Tibial artery (tissue), 4 donors: ENCODE data around the gene METTL25B.

Experiments used
- DNase-seq, 2 donors: peaks; one replicate each; pipeline ENCODE4 v3.0.0-alpha.2; 2019
- H3K27ac ChIP-seq, 2 donors: fragments of 200-600 bp; sonication (generic) in 1 of 2; 1 replicate in 1 of 2; 2 replicates in 1 of 2; pipeline ENCODE4 v1.5.1; 2018 to 2019; ENCODE audit warnings: mild to moderate bottlenecking in 1 of 2
- H3K27me3 ChIP-seq, 2 donors: fragments of 200-600 bp; sonication (generic) in 1 of 2; one replicate each; pipeline versions ENCODE4 v1.5.1 to v1.6.0; 2016 to 2019
- H3K36me3 ChIP-seq, 3 donors: fragments of 200-600 bp; sonication (generic) in 2 of 3; one replicate each; pipeline ENCODE4 v1.5.1; 2016 to 2019; ENCODE audit warnings: mild to moderate bottlenecking in 2 of 3
- H3K4me1 ChIP-seq, 4 donors: fragments of 200-600 bp; sonication (generic) in 2 of 4; 1 replicate in 3 of 4; 2 replicates in 1 of 4; pipeline ENCODE4 v1.5.1; 2016 to 2019
- H3K4me3 ChIP-seq, 2 donors: fragments of 200-600 bp; sonication (generic) in 1 of 2; 1 replicate in 1 of 2; 2 replicates in 1 of 2; pipeline ENCODE4 v1.5.1; 2018 to 2019; ENCODE audit warnings: mild to moderate bottlenecking in 2 of 2
- H3K9me3 ChIP-seq, 3 donors: fragments of 200-600 bp; sonication (generic) in 1 of 3; one replicate each; pipeline ENCODE4 v1.5.1; 2016 to 2019
- intact Hi-C: fragments of 100-400 bp; cut with DNase I; formaldehyde crosslinking; loops from one replicate; pipeline ENCODE4 v1.15.0; 2023; ENCODE audit warnings: low total_unique reads
- TF ChIP-seq, protein P1 (sequence below), 2 experiments: fragments of 200-600 bp in 1 of 2; fragments of 450-650 bp in 1 of 2; IDR thresholded peaks; one replicate each; pipeline ENCODE4 v1.5.1; 2017 to 2019; ENCODE audit warnings: antibody characterized with exemption in 2 of 2, mild to moderate bottlenecking in 1 of 2, moderate library complexity in 1 of 2

The METTL25B gene

DNA sequence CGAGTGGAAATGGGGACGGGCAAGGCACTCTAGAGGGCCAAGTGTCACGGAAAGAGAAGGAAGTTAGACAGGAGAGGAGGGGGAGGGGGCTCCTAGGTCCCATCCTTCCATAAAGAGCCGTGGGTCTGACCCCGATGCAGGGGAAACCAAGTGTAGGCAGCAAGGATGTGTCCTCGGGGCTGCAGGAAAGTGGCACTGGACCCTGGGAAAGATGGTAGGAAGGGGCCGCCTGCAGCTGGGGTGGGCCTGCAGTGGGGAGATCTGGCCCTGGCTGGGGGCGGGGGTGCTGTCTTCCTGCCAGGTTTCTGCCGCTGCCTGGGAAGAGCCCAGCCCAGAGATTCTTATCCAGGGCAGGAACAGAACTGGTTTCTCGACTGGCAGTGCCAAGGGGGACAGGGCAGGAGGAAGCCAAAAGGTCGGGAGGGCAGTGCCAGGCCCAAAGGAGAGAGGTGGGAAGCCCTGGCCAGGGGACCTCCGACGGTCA is 35.8 kb upstream of the METTL25B start:
- Histone ChIP-seq H3K27me3 (peaks cover 3 to 63% of the 10 kb centered on the region in 2 donors), H3K27ac (no peak overlapping the region), H3K4me1 (peaks cover 0 to 46% (median 11%) of the 10 kb centered on the region in 4 donors), H3K4me3 (no peak overlapping the region), H3K36me3 (no peaks in the 10 kb centered on the region), H3K9me3 (no peaks in the 10 kb centered on the region)
- intact Hi-C loops = loop anchor here (2.0 kb wide), 1 partner anchor 32 kb away; no protein-coding TSS in a partner anchor
- TF ChIP-seq, protein P1, sequence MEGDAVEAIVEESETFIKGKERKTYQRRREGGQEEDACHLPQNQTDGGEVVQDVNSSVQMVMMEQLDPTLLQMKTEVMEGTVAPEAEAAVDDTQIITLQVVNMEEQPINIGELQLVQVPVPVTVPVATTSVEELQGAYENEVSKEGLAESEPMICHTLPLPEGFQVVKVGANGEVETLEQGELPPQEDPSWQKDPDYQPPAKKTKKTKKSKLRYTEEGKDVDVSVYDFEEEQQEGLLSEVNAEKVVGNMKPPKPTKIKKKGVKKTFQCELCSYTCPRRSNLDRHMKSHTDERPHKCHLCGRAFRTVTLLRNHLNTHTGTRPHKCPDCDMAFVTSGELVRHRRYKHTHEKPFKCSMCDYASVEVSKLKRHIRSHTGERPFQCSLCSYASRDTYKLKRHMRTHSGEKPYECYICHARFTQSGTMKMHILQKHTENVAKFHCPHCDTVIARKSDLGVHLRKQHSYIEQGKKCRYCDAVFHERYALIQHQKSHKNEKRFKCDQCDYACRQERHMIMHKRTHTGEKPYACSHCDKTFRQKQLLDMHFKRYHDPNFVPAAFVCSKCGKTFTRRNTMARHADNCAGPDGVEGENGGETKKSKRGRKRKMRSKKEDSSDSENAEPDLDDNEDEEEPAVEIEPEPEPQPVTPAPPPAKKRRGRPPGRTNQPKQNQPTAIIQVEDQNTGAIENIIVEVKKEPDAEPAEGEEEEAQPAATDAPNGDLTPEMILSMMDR (IDR thresholded peaks at IDR 0.05) = no peak
- no peak for DNase-seq

DNA sequence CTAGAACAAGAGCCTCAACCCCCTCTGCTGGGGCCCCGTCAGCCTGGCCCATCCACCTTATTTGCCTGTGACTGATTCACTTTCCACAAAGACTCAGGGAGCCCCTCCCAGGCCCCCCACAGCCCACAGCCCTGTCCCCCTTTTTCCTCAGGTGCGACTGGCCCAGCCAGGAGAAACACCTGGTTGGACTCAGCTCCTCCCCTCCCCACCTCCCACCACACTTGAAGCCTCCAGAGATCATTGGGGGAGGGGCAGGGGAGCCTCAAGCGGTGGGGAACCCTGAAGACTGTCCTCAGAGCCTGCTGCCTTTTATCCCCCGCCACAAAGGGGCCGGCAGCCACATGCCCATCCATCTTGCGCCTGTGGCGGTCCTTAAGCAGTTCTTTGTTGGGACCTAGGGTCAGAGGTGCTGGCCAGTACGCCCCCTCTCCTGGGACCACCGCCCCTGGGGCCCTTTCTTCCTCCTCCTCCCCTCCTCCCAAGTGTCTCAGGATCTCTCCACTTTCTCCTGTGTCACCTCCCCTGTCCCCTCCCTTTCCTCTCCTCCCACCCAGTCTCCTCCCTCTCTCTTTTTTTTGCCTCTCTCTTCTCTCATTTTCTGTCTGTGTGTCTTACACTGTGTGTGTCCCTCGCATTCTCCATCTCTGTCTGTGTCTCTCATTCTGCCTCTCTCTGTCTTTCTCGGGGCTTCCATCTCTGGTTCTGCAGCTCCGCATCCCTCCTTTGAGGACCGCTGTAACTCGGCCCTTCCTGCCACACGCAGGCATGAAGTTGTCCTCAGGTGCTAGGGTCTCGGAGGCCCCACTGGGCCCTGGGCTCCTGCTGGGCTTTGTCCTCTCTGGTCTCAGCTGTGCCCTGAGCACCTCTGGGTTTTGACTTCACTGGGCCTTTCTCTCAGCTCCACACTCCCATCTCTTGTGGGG is 35.1 kb upstream of the METTL25B start:
- intact Hi-C loops = loop anchor here (2.0 kb wide), 1 partner anchor 32 kb away; no protein-coding TSS in a partner anchor
- H3K9me3 ChIP-seq = no peaks in the 10 kb centered on the region
- H3K27me3 ChIP-seq = peaks cover 3 to 66% of the 10 kb centered on the region in 2 donors
- H3K36me3 ChIP-seq = no peaks in the 10 kb centered on the region
- TF ChIP-seq, protein P1 (IDR thresholded peaks at IDR 0.05) = no peak
- H3K27ac ChIP-seq = no peak overlapping the region
- no peak overlapping the region for H3K4me3 ChIP-seq
- no peak for DNase-seq
- peaks cover 0 to 48% (median 11%) of the 10 kb centered on the region in 4 donors for H3K4me1 ChIP-seq

DNA sequence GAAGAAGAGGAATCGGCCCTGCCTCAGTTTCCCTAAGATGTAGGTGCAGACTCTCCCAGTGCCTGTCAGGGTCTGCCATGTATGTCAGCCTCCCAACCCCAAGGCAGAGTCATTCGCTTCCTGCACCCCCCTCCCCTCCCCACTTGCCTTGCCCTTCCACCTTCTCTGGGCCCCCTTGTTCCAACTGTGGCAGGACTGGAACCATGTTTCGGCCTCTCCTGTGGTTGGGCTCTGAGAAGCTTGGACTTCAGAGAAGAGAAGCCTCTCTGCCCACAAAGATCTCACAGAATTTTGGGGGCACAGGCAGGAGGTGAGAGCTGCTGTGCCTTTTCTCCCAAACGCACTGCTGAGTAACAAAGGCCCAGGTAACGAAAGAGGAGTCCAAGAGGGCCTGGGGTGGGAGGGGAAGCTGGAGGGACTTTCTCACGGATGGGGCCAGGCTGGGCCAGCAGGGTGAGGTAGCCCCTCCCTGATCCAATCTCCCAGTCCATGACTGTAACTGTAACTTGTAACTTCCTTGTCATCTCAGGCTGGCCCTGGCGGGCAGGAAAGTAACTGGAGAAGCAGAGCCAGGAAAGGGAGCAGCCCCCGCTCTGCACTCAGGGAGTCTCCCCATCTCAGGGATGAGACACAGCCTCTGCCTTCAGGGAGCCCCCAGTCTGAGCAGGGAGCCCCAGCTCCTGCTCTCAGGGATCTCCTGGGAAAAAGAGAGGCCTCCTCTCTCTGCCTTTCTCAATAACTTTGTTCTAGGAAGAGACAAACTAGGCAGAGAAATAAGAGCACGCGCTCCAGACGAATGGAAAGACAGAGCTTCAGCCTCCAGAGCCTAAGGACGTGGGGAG is 34.2 kb upstream of the METTL25B start:
- TF ChIP-seq, protein P1 (IDR thresholded peaks at IDR 0.05) = no peak
- DNase-seq = no peak
- Histone ChIP-seq H3K36me3 (no peaks in the 10 kb centered on the region), H3K27me3 (peaks cover 3 to 69% of the 10 kb centered on the region in 2 donors), H3K4me1 (peaks cover 0 to 45% (median 9%) of the 10 kb centered on the region in 4 donors), H3K9me3 (no peaks in the 10 kb centered on the region), H3K4me3 (no peak overlapping the region), H3K27ac (no peak overlapping the region)
- intact Hi-C loops = loop anchor here (2.0 kb wide), 1 partner anchor 31 kb away; no protein-coding TSS in a partner anchor

DNA sequence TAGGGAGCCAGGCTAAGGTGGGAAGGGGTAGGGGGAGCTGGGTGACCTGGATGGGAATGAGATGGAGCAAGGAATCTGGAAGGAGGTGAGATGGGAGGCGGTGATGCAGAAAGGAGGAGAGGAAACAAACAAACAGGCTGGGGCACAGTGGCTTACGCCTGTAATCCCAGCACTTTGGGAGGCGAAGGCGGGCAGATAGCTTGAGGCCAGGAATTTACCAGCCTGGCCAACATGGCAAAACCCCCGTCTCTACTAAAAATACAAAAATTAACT is 33.6 kb upstream of the METTL25B start:
- intact Hi-C loops = no loop called here
- Histone ChIP-seq H3K9me3 (no peaks in the 10 kb centered on the region), H3K4me1 (peaks cover 0 to 39% (median 3%) of the 10 kb centered on the region in 4 donors), H3K36me3 (peaks cover 0 to 5% (median 0%) of the 10 kb centered on the region in 3 donors), H3K27ac (no peak overlapping the region), H3K27me3 (peaks cover 3 to 71% of the 10 kb centered on the region in 2 donors), H3K4me3 (no peak overlapping the region)
- no peak for DNase-seq
- TF ChIP-seq, protein P1 (IDR thresholded peaks at IDR 0.05) = no peak

DNA sequence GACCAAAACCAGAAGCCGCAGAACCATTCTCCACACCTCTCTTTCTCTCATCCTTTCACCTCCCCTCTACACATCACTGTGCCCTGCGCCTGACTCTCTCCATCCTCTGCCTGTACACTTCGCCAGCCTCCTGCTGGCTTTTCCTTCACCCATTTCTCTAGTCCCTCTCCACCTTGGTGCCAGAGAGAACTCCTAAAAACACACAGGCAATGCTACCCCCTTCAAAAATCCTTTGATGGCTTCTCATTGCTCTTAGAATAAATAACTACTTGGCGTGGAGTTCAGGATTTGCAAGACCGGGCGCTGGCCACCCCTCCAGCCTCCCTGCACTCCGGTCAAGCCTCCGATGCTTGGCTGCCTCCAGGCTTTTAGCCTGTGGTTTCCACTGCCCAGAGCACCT is 31.5 kb upstream of the METTL25B start:
- no peaks in the 10 kb centered on the region for H3K9me3 ChIP-seq
- H3K36me3 ChIP-seq = peaks cover 0 to 14% (median 0%) of the 10 kb centered on the region in 3 donors
- H3K27ac ChIP-seq = no peak overlapping the region
- peaks cover 0 to 24% (median 0%) of the 10 kb centered on the region in 4 donors for H3K4me1 ChIP-seq
- no peak for DNase-seq
- TF ChIP-seq, protein P1 (IDR thresholded peaks at IDR 0.05) = no peak
- intact Hi-C loops = no loop called here
- H3K4me3 ChIP-seq = no peak overlapping the region
- H3K27me3 ChIP-seq = peaks cover 3 to 69% of the 10 kb centered on the region in 2 donors
